Superior temporal gyrus (tissue), 1 donor: ENCODE results near the gene TGFA.

ENCODE experiments used
- DNase-seq: peaks from one replicate; pipeline ENCODE4 v3.0.0-alpha.2; 2016; ENCODE audit errors: extremely low spot score

Gene TGFA

GRCh38 chr2:70463997-70464396, 89.6 kb downstream of the TGFA start:
- no peak for DNase-seq

- DNase-seq, result no peak
Observed at GRCh38 chr2:70463581-70463980, 90.0 kb downstream of the TGFA start.

GRCh38 chr2:70461981-70462876, 91.4 kb downstream of the TGFA start:
- DNase-seq, result no peak

GRCh38 chr2:70461414-70461813, 92.2 kb downstream of the TGFA start:
- no peak for DNase-seq

GRCh38 chr2:70460333-70460732, 93.3 kb downstream of the TGFA start:
- DNase-seq, result no peak

- no peak for DNase-seq
Observed at GRCh38 chr2:70458661-70459060, 95.0 kb downstream of the TGFA start.

- DNase-seq, result no peak
Observed at GRCh38 chr2:70456585-70457495, 96.8 kb downstream of the TGFA start.

GRCh38 chr2:70454936-70455544, 98.6 kb downstream of the TGFA start:
- DNase-seq, result no peak

GRCh38 chr2:70450641-70451250, 102.9 kb downstream of the TGFA start:
- no peak for DNase-seq

- no peak for DNase-seq
Observed at GRCh38 chr2:70448041-70448440, 105.6 kb downstream of the TGFA start.

- DNase-seq, result no peak
Observed at GRCh38 chr2:70443726-70444125, 109.9 kb downstream of the TGFA start.

- no peak for DNase-seq
Observed at GRCh38 chr2:70443078-70443465, 110.6 kb downstream of the TGFA start.

GRCh38 chr2:70442301-70443077, 111.1 kb downstream of the TGFA start:
- no peak for DNase-seq

GRCh38 chr2:70440621-70441020, 113.0 kb downstream of the TGFA start:
- DNase-seq, result no peak

GRCh38 chr2:70435138-70435537, 118.5 kb downstream of the TGFA start:
- no peak for DNase-seq

GRCh38 chr2:70433315-70433714, 120.3 kb downstream of the TGFA start:
- DNase-seq, result no peak

- no peak for DNase-seq
Observed at GRCh38 chr2:70431716-70432347, 121.8 kb downstream of the TGFA start.

GRCh38 chr2:70426341-70426740, 127.3 kb downstream of the TGFA start:
- no peak for DNase-seq

- no peak for DNase-seq
Observed at GRCh38 chr2:70425682-70426301, 127.8 kb downstream of the TGFA start.

- DNase-seq, result no peak
Observed at GRCh38 chr2:70420740-70421139, 132.9 kb downstream of the TGFA start.
